ENCODE data around the gene ABLIM2.

DNA sequence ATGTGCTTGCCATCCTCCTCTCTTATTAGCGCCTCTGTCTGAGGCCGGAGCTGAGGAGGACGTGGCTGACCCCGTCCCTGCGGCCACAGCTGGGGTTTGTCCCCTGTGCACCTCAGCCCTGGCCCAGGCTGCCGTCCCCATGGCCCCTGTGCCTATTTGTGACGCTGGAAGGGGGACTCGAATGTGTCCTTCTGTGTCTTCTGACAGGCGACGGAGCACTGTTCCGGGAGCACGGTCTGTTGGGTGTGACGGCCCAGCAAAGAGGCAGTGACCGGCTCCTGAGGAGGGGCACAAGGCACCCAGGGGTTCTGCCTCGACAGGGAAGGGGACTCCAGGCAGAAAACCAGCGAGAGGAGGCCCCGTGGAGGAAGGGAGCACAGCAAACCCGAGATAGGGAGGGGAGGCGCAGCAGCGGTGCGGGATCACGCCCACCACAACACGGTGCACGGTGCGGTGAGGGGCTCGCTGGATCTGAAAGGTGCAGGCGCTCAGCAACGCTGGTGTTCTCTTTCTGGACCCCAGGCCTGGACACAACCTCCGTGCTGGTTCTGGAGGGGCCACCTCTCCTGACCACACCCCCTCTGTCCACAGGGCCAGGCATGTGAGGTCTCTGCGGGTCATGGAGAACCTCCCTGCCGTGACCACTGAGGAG, 46.1 kb upstream of the ABLIM2 start:
- TF ChIP-seq, protein P1, sequence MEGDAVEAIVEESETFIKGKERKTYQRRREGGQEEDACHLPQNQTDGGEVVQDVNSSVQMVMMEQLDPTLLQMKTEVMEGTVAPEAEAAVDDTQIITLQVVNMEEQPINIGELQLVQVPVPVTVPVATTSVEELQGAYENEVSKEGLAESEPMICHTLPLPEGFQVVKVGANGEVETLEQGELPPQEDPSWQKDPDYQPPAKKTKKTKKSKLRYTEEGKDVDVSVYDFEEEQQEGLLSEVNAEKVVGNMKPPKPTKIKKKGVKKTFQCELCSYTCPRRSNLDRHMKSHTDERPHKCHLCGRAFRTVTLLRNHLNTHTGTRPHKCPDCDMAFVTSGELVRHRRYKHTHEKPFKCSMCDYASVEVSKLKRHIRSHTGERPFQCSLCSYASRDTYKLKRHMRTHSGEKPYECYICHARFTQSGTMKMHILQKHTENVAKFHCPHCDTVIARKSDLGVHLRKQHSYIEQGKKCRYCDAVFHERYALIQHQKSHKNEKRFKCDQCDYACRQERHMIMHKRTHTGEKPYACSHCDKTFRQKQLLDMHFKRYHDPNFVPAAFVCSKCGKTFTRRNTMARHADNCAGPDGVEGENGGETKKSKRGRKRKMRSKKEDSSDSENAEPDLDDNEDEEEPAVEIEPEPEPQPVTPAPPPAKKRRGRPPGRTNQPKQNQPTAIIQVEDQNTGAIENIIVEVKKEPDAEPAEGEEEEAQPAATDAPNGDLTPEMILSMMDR (conservative IDR thresholded peaks at IDR 0.05) = no peak
- no peak for TF ChIP-seq ZFX (IDR thresholded peaks at IDR 0.05)

All from C4-2B (cell line).